Loucy (cell line): ENCODE data around the gene CMKLR1.

Experiments
- EZH2phosphoT487 ChIP-seq: fragments of 200-600 bp; IDR thresholded peaks from 2 replicates; pipeline ENCODE4 v1.6.1; 2018; ENCODE audit warnings: antibody characterized with exemption, mild to moderate bottlenecking, moderate library complexity, borderline replicate concordance
- TF ChIP-seq, protein P1 (sequence below): fragments of 200-600 bp; sonication (generic); conservative IDR thresholded peaks from 2 replicates; pipeline ENCODE4 v1.5.1; 2014; ENCODE audit warnings: mild to moderate bottlenecking, antibody characterized with exemption, low read length

DNA sequence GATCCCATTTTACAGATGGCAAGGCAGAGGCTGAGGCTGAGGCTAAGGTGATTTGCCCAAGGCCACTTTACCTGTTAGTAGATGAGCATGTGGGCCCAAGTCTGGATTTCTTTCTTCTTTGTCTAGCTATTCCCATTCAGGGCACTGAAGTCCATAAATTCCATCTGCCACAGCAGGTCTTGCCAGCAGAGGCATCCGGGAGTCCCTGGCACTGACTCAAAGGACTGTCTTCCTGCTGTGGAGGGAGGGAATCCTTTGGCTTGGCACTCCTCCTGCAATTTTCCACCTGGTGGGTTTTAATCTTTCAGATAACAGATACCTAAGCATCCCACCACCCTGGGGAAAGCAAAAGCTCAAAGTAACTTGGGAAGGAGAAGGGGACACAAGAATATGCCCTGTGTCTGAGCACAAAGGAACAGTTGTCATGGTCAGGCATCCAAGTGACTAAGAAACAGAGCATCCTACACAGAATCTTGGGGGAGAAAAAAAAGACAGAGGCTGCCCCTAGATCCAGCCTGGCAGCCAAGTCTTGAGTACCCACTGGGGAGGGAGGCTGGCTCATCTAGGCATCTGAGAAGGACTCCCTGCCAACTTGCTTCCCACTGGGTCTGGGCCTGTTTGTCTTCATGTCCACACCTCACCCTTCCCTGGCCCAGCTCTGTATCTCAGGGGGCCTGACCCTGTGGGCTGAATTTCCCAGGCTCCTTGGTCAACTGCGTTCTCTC, 35.6 kb upstream of the CMKLR1 start:
- TF ChIP-seq, protein P1, sequence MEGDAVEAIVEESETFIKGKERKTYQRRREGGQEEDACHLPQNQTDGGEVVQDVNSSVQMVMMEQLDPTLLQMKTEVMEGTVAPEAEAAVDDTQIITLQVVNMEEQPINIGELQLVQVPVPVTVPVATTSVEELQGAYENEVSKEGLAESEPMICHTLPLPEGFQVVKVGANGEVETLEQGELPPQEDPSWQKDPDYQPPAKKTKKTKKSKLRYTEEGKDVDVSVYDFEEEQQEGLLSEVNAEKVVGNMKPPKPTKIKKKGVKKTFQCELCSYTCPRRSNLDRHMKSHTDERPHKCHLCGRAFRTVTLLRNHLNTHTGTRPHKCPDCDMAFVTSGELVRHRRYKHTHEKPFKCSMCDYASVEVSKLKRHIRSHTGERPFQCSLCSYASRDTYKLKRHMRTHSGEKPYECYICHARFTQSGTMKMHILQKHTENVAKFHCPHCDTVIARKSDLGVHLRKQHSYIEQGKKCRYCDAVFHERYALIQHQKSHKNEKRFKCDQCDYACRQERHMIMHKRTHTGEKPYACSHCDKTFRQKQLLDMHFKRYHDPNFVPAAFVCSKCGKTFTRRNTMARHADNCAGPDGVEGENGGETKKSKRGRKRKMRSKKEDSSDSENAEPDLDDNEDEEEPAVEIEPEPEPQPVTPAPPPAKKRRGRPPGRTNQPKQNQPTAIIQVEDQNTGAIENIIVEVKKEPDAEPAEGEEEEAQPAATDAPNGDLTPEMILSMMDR, result no peak
- no peak for TF ChIP-seq EZH2phosphoT487
